Cardiac muscle cell (in vitro differentiated cells and primary cell): Measurements from ENCODE around the gene WDR37. TPM values are rescaled to one million over a fixed set of nuclear protein-coding genes. Genes with fewer than 3 reads are reported as not detected.

ENCODE experiments used
- DNase-seq, 2 donors: peaks; one replicate each; pipeline versions ENCODE4 v3.0.0 to v3.0.0-alpha.2; 2010 to 2017; ENCODE audit warnings: low read depth in 1 of 2, low spot score in 1 of 2
- H3K27ac ChIP-seq: fragments of 200-600 bp; sonication (generic); 2 replicates; pipeline ENCODE4 v1.5.1; 2016
- H3K27me3 ChIP-seq: fragments of 200-600 bp; sonication (generic); 2 replicates; pipeline ENCODE4 v1.6.0; 2016; ENCODE audit warnings: control low read depth
- H3K36me3 ChIP-seq: fragments of 200-600 bp; sonication (generic); 2 replicates; pipeline ENCODE4 v1.5.1; 2016; ENCODE audit warnings: control low read depth
- H3K4me1 ChIP-seq: fragments of 200-600 bp; sonication (generic); 2 replicates; pipeline ENCODE4 v1.8.1; 2017; ENCODE audit warnings: low read depth, mild to moderate bottlenecking, mixed run types
- H3K4me3 ChIP-seq: fragments of 200-600 bp; sonication (generic); 2 replicates; pipeline ENCODE4 v1.5.1; 2016; ENCODE audit warnings: mild to moderate bottlenecking
- H3K9me3 ChIP-seq: fragments of 200-600 bp; sonication (generic); 2 replicates; pipeline ENCODE4 v1.5.1; 2017; ENCODE audit warnings: low read depth, mild to moderate bottlenecking, control low read depth
- CTCF ChIP-seq: IDR thresholded peaks from 2 replicates; pipeline ENCODE4 v1.5.1; 2012; ENCODE audit warnings: low read depth, mild to moderate bottlenecking, low read length
- polyA plus RNA-seq: library from polyadenylated mRNA; unstranded; fragments of >200 nt; fragmentation: Nextera tagmentation; extraction: Ambion mirVana; gene quantifications from 2 replicates; pipeline ENCODE4 v1.2.1, GENCODE V29; 2016
- total RNA-seq: library from RNA; depleted of rRNA; stranded (reverse); fragments of >200 nt; gene quantifications from 2 replicates; pipeline ENCODE4 v1.2.3, GENCODE V29; 2016

Gene WDR37
- total and polyA plus RNA-seq, 2 experiments from 2014 or later, result 13.0 to 15.7 TPM

GRCh38 chr10:1095498-1095897, 39.3 kb downstream of the WDR37 start:
- Histone ChIP-seq H3K27me3 (no peaks in the 10 kb centered on the region), H3K9me3 (no peaks in the 10 kb centered on the region), H3K4me3 (no peak overlapping the region), H3K36me3 (peaks cover 18% of the 10 kb centered on the region), H3K4me1 (no peaks in the 10 kb centered on the region), H3K27ac (no peak overlapping the region)
- TF ChIP-seq CTCF, result no peak
- no peak for DNase-seq

- H3K27me3 ChIP-seq, result no peaks in the 10 kb centered on the region
- no peak overlapping the region for H3K27ac ChIP-seq
- H3K4me1 ChIP-seq, result no peaks in the 10 kb centered on the region
- H3K36me3 ChIP-seq, result peaks cover 9% of the 10 kb centered on the region
- H3K9me3 ChIP-seq, result no peaks in the 10 kb centered on the region
- TF ChIP-seq CTCF, result no peak
- no peak for DNase-seq
- H3K4me3 ChIP-seq, result no peak overlapping the region
These were observed 40.2 kb downstream of the WDR37 start for GRCh38 chr10:1096287-1096889.

- Histone ChIP-seq H3K36me3 (peaks cover 8% of the 10 kb centered on the region), H3K27ac (no peak overlapping the region), H3K4me3 (no peak overlapping the region), H3K4me1 (no peaks in the 10 kb centered on the region), H3K27me3 (no peaks in the 10 kb centered on the region), H3K9me3 (no peaks in the 10 kb centered on the region)
- TF ChIP-seq CTCF, result no peak
- no peak for DNase-seq
These were observed 41.3 kb downstream of the WDR37 start for GRCh38 chr10:1097436-1097835.

GRCh38 chr10:1100143-1100542, 44.0 kb downstream of the WDR37 start:
- TF ChIP-seq CTCF, result no peak
- no peak overlapping the region for H3K27ac ChIP-seq

GRCh38 chr10:1100691-1101368, 44.6 kb downstream of the WDR37 start:
- no peak for DNase-seq
- Histone ChIP-seq H3K4me1 (no peaks in the 10 kb centered on the region), H3K36me3 (peaks cover 20% of the 10 kb centered on the region), H3K9me3 (no peaks in the 10 kb centered on the region), H3K27ac (no peak overlapping the region), H3K4me3 (no peak overlapping the region), H3K27me3 (no peaks in the 10 kb centered on the region)
- no peak for TF ChIP-seq CTCF

More at GRCh38 chr10:1100143-1100542, 44.0 kb downstream of the WDR37 start:
- no peaks in the 10 kb centered on the region for H3K4me1 ChIP-seq
- H3K9me3 ChIP-seq, result no peaks in the 10 kb centered on the region
- peaks cover 19% of the 10 kb centered on the region for H3K36me3 ChIP-seq
- H3K27me3 ChIP-seq, result no peaks in the 10 kb centered on the region
- no peak overlapping the region for H3K4me3 ChIP-seq
- peak in 1 of 2 donors; percentile 7 for DNase-seq
